ENCODE results near the gene HOXB9. TPM values are rescaled to one million over a fixed set of nuclear protein-coding genes. Genes with fewer than 3 reads are reported as not detected.

The HOXB9 gene
- total and polyA plus RNA-seq, 2 experiments from 2014 or later, result not detected

DNA sequence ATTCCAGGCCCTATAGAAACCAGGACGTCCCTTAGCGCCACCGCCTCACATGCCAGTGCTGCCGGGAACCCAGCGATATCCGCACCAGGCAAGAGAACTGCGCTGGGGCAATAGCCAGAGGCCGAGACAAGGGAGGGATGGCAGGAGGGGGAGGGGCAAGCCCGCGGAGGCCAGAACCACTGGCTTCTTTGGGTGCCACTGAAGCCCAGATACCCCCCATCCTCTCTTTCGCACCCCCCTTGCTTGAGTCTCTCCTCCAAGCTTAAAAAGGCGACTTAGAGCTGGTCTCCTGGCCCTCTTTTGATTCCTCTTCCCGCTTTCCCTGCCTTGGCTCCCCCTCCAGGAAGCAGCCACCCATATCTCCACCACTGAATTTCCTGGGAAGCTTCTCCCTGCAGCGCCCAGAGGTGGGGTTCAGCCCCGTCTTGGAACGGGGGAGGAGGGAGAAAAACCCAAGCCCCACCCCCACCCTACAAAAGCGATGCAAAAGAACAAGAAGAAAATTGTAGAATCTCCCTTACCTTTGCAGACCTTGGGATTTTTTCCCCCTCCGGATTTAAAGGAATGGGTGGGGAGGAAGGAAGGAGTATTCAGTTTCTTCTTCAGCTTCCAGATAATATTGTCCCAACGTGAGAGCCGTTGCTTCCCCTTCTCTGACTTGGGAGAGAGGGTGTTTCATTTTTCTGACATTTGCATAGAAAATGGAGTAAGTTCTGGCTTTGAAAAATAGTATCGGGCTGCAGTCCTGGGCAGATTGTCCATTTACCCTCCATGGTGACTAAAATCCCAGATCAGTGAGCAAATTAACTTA, 22.0 kb downstream of the HOXB9 start:
- Histone ChIP-seq H3K4me3 (no peak overlapping the region), H3K27ac (no peak overlapping the region), H3K27me3 (peaks cover 100% of the 10 kb centered on the region), H3K36me3 (no peaks in the 10 kb centered on the region), H3K4me1 (ENCODE audit: low read depth) (no peaks in the 10 kb centered on the region), H3K9me3 (ENCODE audit: low read depth) (no peaks in the 10 kb centered on the region)
- no peak for DNase-seq (ENCODE audit: low read depth in 1 of 2, low spot score in 1 of 2)
- TF ChIP-seq, protein P1, sequence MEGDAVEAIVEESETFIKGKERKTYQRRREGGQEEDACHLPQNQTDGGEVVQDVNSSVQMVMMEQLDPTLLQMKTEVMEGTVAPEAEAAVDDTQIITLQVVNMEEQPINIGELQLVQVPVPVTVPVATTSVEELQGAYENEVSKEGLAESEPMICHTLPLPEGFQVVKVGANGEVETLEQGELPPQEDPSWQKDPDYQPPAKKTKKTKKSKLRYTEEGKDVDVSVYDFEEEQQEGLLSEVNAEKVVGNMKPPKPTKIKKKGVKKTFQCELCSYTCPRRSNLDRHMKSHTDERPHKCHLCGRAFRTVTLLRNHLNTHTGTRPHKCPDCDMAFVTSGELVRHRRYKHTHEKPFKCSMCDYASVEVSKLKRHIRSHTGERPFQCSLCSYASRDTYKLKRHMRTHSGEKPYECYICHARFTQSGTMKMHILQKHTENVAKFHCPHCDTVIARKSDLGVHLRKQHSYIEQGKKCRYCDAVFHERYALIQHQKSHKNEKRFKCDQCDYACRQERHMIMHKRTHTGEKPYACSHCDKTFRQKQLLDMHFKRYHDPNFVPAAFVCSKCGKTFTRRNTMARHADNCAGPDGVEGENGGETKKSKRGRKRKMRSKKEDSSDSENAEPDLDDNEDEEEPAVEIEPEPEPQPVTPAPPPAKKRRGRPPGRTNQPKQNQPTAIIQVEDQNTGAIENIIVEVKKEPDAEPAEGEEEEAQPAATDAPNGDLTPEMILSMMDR (IDR thresholded peaks at IDR 0.05; ENCODE audit: low read depth, low read length), result no peak

DNA sequence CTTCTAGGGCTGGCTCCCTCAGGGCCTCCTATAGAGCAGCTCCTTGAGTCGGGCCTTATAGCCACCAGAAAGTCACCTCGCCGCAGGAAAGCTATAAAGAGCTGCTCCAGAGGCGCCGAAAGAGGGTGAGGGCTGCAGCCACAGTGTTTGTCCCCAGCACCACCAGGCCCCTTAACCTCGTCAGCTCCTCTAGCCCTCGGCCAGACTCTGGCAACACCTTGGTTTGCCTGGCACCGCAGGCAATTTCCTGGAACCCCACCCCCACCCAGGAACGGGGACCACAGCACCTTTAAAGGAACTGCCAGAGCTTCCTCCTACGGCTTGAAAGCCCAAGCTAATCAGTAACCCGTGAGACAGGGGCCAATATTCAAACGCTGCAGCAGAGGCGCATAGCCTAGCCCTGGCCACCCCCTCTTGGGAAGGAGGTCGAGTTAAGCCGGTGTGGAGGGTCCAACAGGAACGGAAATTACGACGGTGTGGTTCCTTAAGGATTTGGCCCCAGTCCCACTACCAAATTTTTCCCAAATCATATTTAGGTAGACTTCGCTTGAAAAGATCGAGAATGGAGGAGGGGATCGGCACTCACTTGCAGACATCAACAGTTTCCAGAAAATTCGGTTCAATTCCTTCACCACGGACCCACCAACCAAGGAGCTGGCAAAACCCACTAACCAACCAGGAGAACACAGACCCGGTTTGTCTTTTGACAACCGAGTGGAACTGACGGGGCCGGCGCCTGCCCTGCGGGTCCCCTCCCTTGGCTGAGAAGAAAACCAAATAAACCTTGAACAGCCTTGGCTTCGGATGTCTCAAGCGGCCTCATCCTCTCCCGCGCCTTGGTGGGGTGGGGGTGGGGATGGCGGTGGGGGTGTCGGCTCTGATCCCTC, 24.4 kb downstream of the HOXB9 start:
- H3K4me3 ChIP-seq, result no peak overlapping the region
- H3K27ac ChIP-seq, result no peak overlapping the region
- TF ChIP-seq, protein P1 (IDR thresholded peaks at IDR 0.05; ENCODE audit: low read depth, low read length), result no peak
- H3K4me1 ChIP-seq (ENCODE audit: low read depth), result no peaks in the 10 kb centered on the region
- no peaks in the 10 kb centered on the region for H3K9me3 ChIP-seq (ENCODE audit: low read depth)
- peaks cover 100% of the 10 kb centered on the region for H3K27me3 ChIP-seq
- H3K36me3 ChIP-seq, result no peaks in the 10 kb centered on the region
- no peak for DNase-seq (ENCODE audit: low read depth in 1 of 2, low spot score in 1 of 2)

DNA sequence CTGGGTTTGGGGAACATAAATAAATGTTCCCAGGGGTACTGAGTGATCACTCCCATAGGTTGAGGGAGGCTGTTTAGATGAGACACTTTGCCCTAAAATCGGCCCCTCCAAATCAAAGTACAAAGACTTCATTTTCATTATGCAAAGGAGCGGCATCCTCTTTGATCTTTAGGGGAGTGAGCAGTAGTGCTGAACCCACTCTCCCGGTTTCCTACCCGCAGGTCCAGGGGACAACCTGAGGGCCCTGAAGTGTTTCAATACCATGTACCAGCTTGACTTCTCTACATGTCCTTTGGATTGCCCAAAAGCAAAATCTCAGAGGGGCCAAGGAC, 25.0 kb downstream of the HOXB9 start:
- no peaks in the 10 kb centered on the region for H3K36me3 ChIP-seq
- TF ChIP-seq, protein P1 (IDR thresholded peaks at IDR 0.05; ENCODE audit: low read depth, low read length), result no peak
- no peak overlapping the region for H3K27ac ChIP-seq
- no peaks in the 10 kb centered on the region for H3K4me1 ChIP-seq (ENCODE audit: low read depth)
- H3K9me3 ChIP-seq (ENCODE audit: low read depth), result no peaks in the 10 kb centered on the region
- DNase-seq (ENCODE audit: low read depth in 1 of 2, low spot score in 1 of 2), result no peak
- peaks cover 100% of the 10 kb centered on the region for H3K27me3 ChIP-seq
- H3K4me3 ChIP-seq, result no peak overlapping the region

DNA sequence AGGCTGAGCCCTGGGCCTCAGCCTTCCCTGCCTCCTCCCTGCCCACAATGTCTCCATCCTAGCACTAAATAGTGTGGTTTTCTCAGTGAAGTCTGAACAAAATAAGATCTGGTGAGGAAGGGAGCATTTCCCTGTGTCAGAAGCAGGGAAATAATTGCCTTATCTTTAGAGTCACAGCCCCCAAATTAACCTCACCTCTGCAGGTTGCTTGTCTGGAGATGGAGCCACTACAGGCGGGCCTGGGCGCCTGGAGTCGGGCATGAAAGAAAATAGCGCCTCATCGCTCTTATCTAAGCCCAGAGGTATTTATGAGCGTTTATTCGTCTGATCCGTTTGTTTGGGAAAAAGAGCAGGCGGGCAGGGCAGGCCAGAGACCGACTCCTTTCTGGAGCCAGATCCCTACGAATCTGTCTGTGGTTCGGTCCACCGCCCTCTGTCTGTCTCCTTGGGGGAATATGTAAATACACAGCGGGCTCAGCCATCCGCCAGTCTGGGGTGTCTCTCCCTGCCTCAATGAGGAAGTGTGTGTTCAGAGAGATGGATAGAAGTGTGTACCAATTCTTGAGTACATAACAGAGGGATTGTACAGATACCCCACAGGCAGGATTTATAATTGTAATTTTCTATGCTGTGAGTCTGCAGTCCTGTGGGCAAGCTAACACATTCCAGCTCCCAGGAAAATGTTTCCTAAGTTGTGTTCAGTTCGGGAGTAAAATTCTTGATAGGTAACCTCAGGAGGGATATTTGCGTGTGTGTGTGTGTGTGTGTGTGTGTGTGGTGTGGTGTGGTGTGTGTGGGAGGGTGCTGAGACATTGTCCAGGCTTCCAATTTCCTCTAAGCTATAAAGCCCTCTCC, 25.7 kb downstream of the HOXB9 start:
- Histone ChIP-seq H3K4me1 (ENCODE audit: low read depth) (no peaks in the 10 kb centered on the region), H3K36me3 (no peaks in the 10 kb centered on the region), H3K4me3 (no peak overlapping the region), H3K27me3 (peaks cover 100% of the 10 kb centered on the region), H3K9me3 (ENCODE audit: low read depth) (no peaks in the 10 kb centered on the region), H3K27ac (no peak overlapping the region)
- TF ChIP-seq, protein P1 (IDR thresholded peaks at IDR 0.05; ENCODE audit: low read depth, low read length), result no peak
- DNase-seq (ENCODE audit: low read depth in 1 of 2, low spot score in 1 of 2), result no peak

DNA sequence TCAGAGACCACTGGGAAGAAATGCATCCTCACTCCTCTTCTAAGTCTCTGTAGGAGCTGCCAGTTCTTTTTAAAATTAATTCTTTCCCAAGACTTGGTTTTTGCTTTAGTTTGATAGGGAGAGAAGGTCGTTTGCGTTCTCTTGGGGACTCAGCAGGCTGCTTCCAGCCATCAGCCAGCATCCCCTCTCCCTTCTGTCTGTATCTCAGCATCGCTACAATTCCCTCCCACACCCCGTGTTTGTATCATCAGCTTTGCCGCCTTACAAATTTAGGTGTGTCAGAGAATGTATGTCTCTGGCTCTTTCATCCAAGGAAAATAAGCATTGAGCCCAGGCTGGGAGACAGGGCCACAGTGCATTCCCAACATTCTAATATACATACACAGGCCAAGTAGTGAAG, 26.8 kb downstream of the HOXB9 start:
- DNase-seq (ENCODE audit: low read depth in 1 of 2, low spot score in 1 of 2), result no peak
- H3K4me1 ChIP-seq (ENCODE audit: low read depth), result no peaks in the 10 kb centered on the region
- H3K4me3 ChIP-seq, result no peak overlapping the region
- H3K36me3 ChIP-seq, result no peaks in the 10 kb centered on the region
- TF ChIP-seq, protein P1 (IDR thresholded peaks at IDR 0.05; ENCODE audit: low read depth, low read length), result no peak
- H3K27ac ChIP-seq, result no peak overlapping the region
- H3K9me3 ChIP-seq (ENCODE audit: low read depth), result no peaks in the 10 kb centered on the region
- H3K27me3 ChIP-seq, result peaks cover 100% of the 10 kb centered on the region

Measured in cardiac muscle cell (in vitro differentiated cells and primary cell).